ENCODE data around the gene CARD10. TPM values are rescaled to one million over a fixed set of nuclear protein-coding genes. Genes with fewer than 3 reads are reported as not detected.

The CARD10 gene
- polyA plus RNA-seq, 1 of the 3 experiments (the other 2 are of a cell fraction) = 14.5 TPM

DNA sequence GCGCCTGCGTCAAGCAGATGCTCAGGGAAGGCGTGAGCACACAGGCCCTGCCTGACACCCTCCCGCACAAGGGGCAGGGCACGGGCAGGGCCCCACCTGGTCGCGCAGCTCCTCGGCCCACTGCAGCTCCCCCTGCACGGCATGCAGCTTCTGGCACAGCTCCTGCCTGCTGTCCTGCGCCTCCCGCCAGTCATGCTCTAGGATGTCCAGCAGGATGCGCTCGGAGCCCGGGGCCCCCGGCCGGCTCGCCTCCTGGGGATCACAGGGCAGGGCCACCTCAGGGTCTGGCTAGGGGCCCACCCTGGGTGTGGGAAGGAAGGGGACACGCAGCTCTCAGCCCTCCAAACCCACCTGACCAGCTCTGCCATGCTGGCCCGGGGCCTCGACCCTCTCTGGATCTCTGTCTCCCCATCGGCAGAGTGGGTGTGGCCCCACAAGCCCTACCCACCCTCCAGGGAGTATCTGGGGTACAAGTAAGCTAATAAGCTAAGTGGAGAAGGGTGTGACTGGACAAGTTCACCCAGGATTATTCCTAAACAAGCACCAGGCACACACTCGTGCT, 10.7 kb downstream of the CARD10 start:
- Histone ChIP-seq H4K20me1 (ENCODE audit: insufficient read depth) (no peaks in the 10 kb centered on the region), H3K9me2 (no peaks in the 10 kb centered on the region), H3K9ac (no peak overlapping the region), H3F3A (replicated peaks; ENCODE audit: insufficient read depth) (peaks cover 5% of the 10 kb centered on the region), H3K4me2 (no peak overlapping the region), H3K9me3 (no peaks in the 10 kb centered on the region), H3K27me3 (ENCODE audit: insufficient read depth) (no peaks in the 10 kb centered on the region), H3K4me3 (ENCODE audit: low read depth in 2 of 2, low read length in 1 of 2) (no peak overlapping the region), H3K79me2 (ENCODE audit: insufficient read depth) (peaks cover 3% of the 10 kb centered on the region; the same call in 1 of the 2 replicates), H3K4me1 (ENCODE audit: control insufficient read depth in 1 of 2, insufficient read depth in 2 of 2, low read depth in 1 of 2, low read length in 1 of 2) (peaks cover 0 to 20% of the 10 kb centered on the region in 2 experiments; a peak in 1 of 4 replicates), H3K27ac (ENCODE audit: low read depth in 2 of 2, low read length in 1 of 2) (peak overlapping the region in 1 of 2 experiments; percentile 62; a peak in 1 of 4 replicates), H2AFZ (ENCODE audit: low read depth) (no peak overlapping the region), H3K36me3 (replicated peaks in 1 of 2; ENCODE audit: control insufficient read depth in 1 of 2, insufficient read depth in 2 of 2, low read length in 1 of 2) (peaks cover 0 to 6% of the 10 kb centered on the region in 2 experiments)
- POLR2A ChIA-PET = no interaction called here
- DNase-seq = no peak
- CTCF ChIA-PET = interaction anchor here (0.8 to 4.0 kb wide), 12 partner anchors 9 to 192 kb away, joined by 3 to 19 read pairs (median 4); partner anchors contain the start of genes CARD10 and CDC42EP1
- 97% methylated on average over 6 of the region's 22 CpGs for WGBS (ENCODE audit: low lambda C conversion rate)
- TF ChIP-seq, protein P1, sequence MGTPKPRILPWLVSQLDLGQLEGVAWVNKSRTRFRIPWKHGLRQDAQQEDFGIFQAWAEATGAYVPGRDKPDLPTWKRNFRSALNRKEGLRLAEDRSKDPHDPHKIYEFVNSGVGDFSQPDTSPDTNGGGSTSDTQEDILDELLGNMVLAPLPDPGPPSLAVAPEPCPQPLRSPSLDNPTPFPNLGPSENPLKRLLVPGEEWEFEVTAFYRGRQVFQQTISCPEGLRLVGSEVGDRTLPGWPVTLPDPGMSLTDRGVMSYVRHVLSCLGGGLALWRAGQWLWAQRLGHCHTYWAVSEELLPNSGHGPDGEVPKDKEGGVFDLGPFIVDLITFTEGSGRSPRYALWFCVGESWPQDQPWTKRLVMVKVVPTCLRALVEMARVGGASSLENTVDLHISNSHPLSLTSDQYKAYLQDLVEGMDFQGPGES (IDR thresholded peaks at IDR 0.05; ENCODE audit: low read depth, low read length) = no peak
- TF ChIP-seq TAF1 (IDR thresholded peaks at IDR 0.05; ENCODE audit: borderline replicate concordance, low read depth, low read length) = no peak
- no peak for TF ChIP-seq JUND (IDR thresholded peaks at IDR 0.05)
- no peak for TF ChIP-seq NFIC (IDR thresholded peaks at IDR 0.05; ENCODE audit: borderline replicate concordance)
- TF ChIP-seq TCF12 (IDR thresholded peaks at IDR 0.05) = no peak
- TF ChIP-seq ELF1 (IDR thresholded peaks at IDR 0.05) = no peak
- TF ChIP-seq GABPA (IDR thresholded peaks at IDR 0.05; ENCODE audit: low read depth) = no peak
- TF ChIP-seq, protein P2, sequence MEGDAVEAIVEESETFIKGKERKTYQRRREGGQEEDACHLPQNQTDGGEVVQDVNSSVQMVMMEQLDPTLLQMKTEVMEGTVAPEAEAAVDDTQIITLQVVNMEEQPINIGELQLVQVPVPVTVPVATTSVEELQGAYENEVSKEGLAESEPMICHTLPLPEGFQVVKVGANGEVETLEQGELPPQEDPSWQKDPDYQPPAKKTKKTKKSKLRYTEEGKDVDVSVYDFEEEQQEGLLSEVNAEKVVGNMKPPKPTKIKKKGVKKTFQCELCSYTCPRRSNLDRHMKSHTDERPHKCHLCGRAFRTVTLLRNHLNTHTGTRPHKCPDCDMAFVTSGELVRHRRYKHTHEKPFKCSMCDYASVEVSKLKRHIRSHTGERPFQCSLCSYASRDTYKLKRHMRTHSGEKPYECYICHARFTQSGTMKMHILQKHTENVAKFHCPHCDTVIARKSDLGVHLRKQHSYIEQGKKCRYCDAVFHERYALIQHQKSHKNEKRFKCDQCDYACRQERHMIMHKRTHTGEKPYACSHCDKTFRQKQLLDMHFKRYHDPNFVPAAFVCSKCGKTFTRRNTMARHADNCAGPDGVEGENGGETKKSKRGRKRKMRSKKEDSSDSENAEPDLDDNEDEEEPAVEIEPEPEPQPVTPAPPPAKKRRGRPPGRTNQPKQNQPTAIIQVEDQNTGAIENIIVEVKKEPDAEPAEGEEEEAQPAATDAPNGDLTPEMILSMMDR (IDR thresholded peaks at IDR 0.05) = no peak
- TF ChIP-seq, protein P3, sequence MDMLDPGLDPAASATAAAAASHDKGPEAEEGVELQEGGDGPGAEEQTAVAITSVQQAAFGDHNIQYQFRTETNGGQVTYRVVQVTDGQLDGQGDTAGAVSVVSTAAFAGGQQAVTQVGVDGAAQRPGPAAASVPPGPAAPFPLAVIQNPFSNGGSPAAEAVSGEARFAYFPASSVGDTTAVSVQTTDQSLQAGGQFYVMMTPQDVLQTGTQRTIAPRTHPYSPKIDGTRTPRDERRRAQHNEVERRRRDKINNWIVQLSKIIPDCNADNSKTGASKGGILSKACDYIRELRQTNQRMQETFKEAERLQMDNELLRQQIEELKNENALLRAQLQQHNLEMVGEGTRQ (IDR thresholded peaks at IDR 0.05; ENCODE audit: borderline replicate concordance, low read depth, low read length) = no peak
- TF ChIP-seq FOSL2 (IDR thresholded peaks at IDR 0.05; ENCODE audit: borderline replicate concordance, low read depth) = no peak
- no peak for TF ChIP-seq SIN3A (IDR thresholded peaks at IDR 0.05; ENCODE audit: borderline replicate concordance, low read depth, low read length)

DNA sequence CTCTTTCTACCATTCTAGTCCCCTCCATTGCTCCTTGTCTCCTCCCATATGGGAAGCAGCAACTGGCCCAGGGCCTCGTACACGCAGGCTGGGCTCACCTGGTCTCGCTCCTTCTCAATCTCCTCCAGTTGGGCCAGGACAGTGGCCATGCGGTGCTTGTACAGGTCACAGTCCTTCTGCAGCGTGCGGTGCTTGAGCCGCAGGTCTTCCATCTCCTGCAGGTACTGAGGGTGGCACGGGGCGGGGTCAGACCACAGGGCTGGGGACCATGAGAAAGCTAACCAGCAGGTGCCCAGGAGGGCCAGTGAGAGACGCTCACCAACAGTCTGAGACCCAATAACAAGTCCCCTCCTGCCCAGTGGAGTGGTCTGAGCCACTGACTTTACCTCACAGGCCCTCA, 11.5 kb downstream of the CARD10 start:
- H3K36me3 ChIP-seq (replicated peaks in 1 of 2; ENCODE audit: control insufficient read depth in 1 of 2, insufficient read depth in 2 of 2, low read length in 1 of 2) = peaks cover 0 to 6% of the 10 kb centered on the region in 2 experiments

More for the DNA sequence above, 11.5 kb downstream of the CARD10 start:
- CTCF ChIA-PET = interaction anchor here (1.1 to 4.0 kb wide), 5 partner anchors 9 to 85 kb away, joined by 3 to 19 read pairs (median 6); partner anchors contain the start of gene CDC42EP1
- Histone ChIP-seq H3K79me2 (ENCODE audit: insufficient read depth) (no peaks in the 10 kb centered on the region), H3K27ac (ENCODE audit: low read depth in 2 of 2, low read length in 1 of 2) (no peak overlapping the region), H2AFZ (ENCODE audit: low read depth) (no peak overlapping the region), H3K9me2 (no peaks in the 10 kb centered on the region), H4K20me1 (ENCODE audit: insufficient read depth) (no peaks in the 10 kb centered on the region), H3K27me3 (ENCODE audit: insufficient read depth) (no peaks in the 10 kb centered on the region), H3K9me3 (no peaks in the 10 kb centered on the region), H3K4me3 (ENCODE audit: low read depth in 2 of 2, low read length in 1 of 2) (no peak overlapping the region), H3K9ac (no peak overlapping the region), H3K4me1 (ENCODE audit: control insufficient read depth in 1 of 2, insufficient read depth in 2 of 2, low read depth in 1 of 2, low read length in 1 of 2) (peaks cover 0 to 20% of the 10 kb centered on the region in 2 experiments; a peak in 1 of 4 replicates), H3K4me2 (no peak overlapping the region), H3F3A (replicated peaks; ENCODE audit: insufficient read depth) (peaks cover 3% of the 10 kb centered on the region)
- DNase-seq = no peak
- WGBS (ENCODE audit: low lambda C conversion rate) = 100% methylated on average over 4 of the region's 10 CpGs
- TF ChIP-seq EZH2phosphoT487 (IDR thresholded peaks at IDR 0.05; ENCODE audit: borderline replicate concordance, low read depth) = no peak
- TF ChIP-seq, protein P4, sequence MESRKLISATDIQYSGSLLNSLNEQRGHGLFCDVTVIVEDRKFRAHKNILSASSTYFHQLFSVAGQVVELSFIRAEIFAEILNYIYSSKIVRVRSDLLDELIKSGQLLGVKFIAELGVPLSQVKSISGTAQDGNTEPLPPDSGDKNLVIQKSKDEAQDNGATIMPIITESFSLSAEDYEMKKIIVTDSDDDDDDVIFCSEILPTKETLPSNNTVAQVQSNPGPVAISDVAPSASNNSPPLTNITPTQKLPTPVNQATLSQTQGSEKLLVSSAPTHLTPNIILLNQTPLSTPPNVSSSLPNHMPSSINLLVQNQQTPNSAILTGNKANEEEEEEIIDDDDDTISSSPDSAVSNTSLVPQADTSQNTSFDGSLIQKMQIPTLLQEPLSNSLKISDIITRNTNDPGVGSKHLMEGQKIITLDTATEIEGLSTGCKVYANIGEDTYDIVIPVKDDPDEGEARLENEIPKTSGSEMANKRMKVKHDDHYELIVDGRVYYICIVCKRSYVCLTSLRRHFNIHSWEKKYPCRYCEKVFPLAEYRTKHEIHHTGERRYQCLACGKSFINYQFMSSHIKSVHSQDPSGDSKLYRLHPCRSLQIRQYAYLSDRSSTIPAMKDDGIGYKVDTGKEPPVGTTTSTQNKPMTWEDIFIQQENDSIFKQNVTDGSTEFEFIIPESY (IDR thresholded peaks at IDR 0.05; ENCODE audit: borderline replicate concordance, low read depth) = no peak
- no peak for TF ChIP-seq TAF1 (IDR thresholded peaks at IDR 0.05; ENCODE audit: borderline replicate concordance, low read depth, low read length)
- TF ChIP-seq ELF1 (IDR thresholded peaks at IDR 0.05) = no peak
- TF ChIP-seq NFIC (IDR thresholded peaks at IDR 0.05; ENCODE audit: borderline replicate concordance) = no peak
- TF ChIP-seq MEF2A (IDR thresholded peaks at IDR 0.05; ENCODE audit: borderline replicate concordance, low read depth) = no peak
- TF ChIP-seq RCOR1 (IDR thresholded peaks at IDR 0.05; ENCODE audit: low read length) = no peak
- TF ChIP-seq FOXM1 (IDR thresholded peaks at IDR 0.05; ENCODE audit: low read depth) = no peak
- POLR2A ChIA-PET = no interaction called here

Measured in SK-N-SH (cell line).